GM12878 (cell line): Measurements from ENCODE around the gene RASAL2. TPM values are rescaled to one million over a fixed set of nuclear protein-coding genes. Genes with fewer than 3 reads are reported as not detected.

Experiments
- ATAC-seq: fragments of 200-7000 bp; cut with Tn5 transposase; 3 replicates; pipeline ENCODE4 v1.9.1; 2020; ENCODE audit warnings: mild to moderate bottlenecking, moderate library complexity
- BruUV-seq: library from RNA; stranded (reverse); fragments of 400-500 nt; replicated peaks from 2 replicates; lab custom pipeline; 2021; lab: Mats Ljungman, UMichigan
- CTCF ChIA-PET: fragments of 300-600 bp; sonication (Branson Sonifier 250); formaldehyde crosslinking; extraction: SDS; loops from one replicate; lab custom pipeline; 2021; ENCODE audit warnings: inconsistent platforms; lab: Yijun Ruan, JAX
- POLR2A ChIA-PET: fragments of 350-600 bp; formaldehyde crosslinking; extraction: SDS; loops from one replicate; lab custom pipeline; 2021; ENCODE audit warnings: inconsistent platforms; lab: Charles Lee
- RAD21 ChIA-PET: fragments of 300-600 bp; sonication (Branson Sonifier 250); formaldehyde crosslinking; loops from one replicate; lab custom pipeline; 2023; ENCODE audit warnings: antibody characterized with exemption; ENCODE audit not compliant: unreplicated experiment; lab: Charles Lee
- SMC1A ChIA-PET: fragments of 300-600 bp; sonication (Branson Sonifier 250); formaldehyde crosslinking; loops from one replicate; lab custom pipeline; 2023; ENCODE audit not compliant: unreplicated experiment, uncharacterized antibody; lab: Charles Lee
- DNase-seq: peaks from one replicate; pipeline ENCODE4 v3.0.0-alpha.2; 2011; ENCODE audit warnings: low read depth, low spot score
- FAIRE-seq: peaks from 3 replicates; lab custom pipeline; 2011; peaks lifted over from hg19 to GRCh38; lab: Jason Lieb, UNC
- H2AFZ ChIP-seq: 2 replicates; pipeline ENCODE4 v1.6.0; 2011; ENCODE audit warnings: low read depth, low read length, control low read depth; ENCODE audit not compliant: control insufficient read depth
- H3K27ac ChIP-seq: 2 replicates; pipeline ENCODE4 v1.5.1; 2011; ENCODE audit warnings: control low read depth; ENCODE audit not compliant: control insufficient read depth, insufficient read depth
- H3K27me3 ChIP-seq, 2 experiments: replicated peaks in 1 of 2; 2 replicates each; pipeline versions ENCODE4 v1.6.0 to v1.6.1; 2011; ENCODE audit warnings: low read length in 1 of 2; ENCODE audit not compliant: control insufficient read depth in 2 of 2, insufficient read depth in 2 of 2
- H3K36me3 ChIP-seq, 2 experiments: 2 replicates each; pipeline ENCODE4 v1.5.1; 2011; ENCODE audit warnings: low read length in 1 of 2; ENCODE audit not compliant: control insufficient read depth in 2 of 2, insufficient read depth in 2 of 2
- H3K4me1 ChIP-seq: 2 replicates; pipeline ENCODE4 v1.6.1; 2011; ENCODE audit warnings: mild to moderate bottlenecking, low read length, moderate library complexity, mixed read lengths; ENCODE audit not compliant: control insufficient read depth, insufficient read depth
- H3K4me2 ChIP-seq: 2 replicates; pipeline ENCODE4 v1.6.0; 2011; ENCODE audit warnings: control low read depth; ENCODE audit not compliant: control insufficient read depth, insufficient read depth
- H3K4me3 ChIP-seq: fragments of 200-600 bp; sonication (generic); 2 replicates; pipeline ENCODE4 v1.5.1; 2016
- H3K79me2 ChIP-seq: 2 replicates; pipeline ENCODE4 v1.6.0; 2011; ENCODE audit warnings: low read length; ENCODE audit not compliant: control insufficient read depth, insufficient read depth
- H3K9ac ChIP-seq: 2 replicates; pipeline ENCODE4 v1.8.0; 2011; ENCODE audit warnings: low read length, control low read depth, mixed read lengths; ENCODE audit not compliant: control insufficient read depth, insufficient read depth
- H3K9me3 ChIP-seq: replicated peaks from 3 replicates; pipeline ENCODE4 v1.5.1; 2011; ENCODE audit warnings: mild to moderate bottlenecking, low read length; ENCODE audit not compliant: control insufficient read depth, insufficient read depth
- H4K20me1 ChIP-seq: 2 replicates; pipeline ENCODE4 v1.6.0; 2011; ENCODE audit not compliant: control insufficient read depth, insufficient read depth
- ATF7 ChIP-seq: fragments of 450-650 bp; IDR thresholded peaks from 2 replicates; pipeline ENCODE4 v1.6.1; 2016; ENCODE audit warnings: low read depth, mild to moderate bottlenecking
- BACH1 ChIP-seq: fragments of 450-650 bp; IDR thresholded peaks from 2 replicates; pipeline ENCODE4 v1.6.1; 2017; ENCODE audit warnings: mild to moderate bottlenecking, borderline replicate concordance
- CHD4 ChIP-seq: fragments of 200-600 bp; sonication (generic); IDR thresholded peaks from 2 replicates; pipeline ENCODE4 v1.6.1; 2016; ENCODE audit warnings: mild to moderate bottlenecking
- HCFC1 ChIP-seq: fragments of 150-350 bp; IDR thresholded peaks from 2 replicates; pipeline ENCODE4 v1.6.1; 2014; ENCODE audit warnings: low read length
- HDAC2 ChIP-seq: fragments of 200-600 bp; sonication (generic); IDR thresholded peaks from 2 replicates; pipeline ENCODE4 v1.6.1; 2017
- JUNB ChIP-seq: IDR thresholded peaks from 2 replicates; pipeline ENCODE4 v1.6.1; 2016; ENCODE audit warnings: antibody characterized with exemption, mild to moderate bottlenecking
- KDM1A ChIP-seq: fragments of 200-600 bp; sonication (generic); IDR thresholded peaks from 2 replicates; pipeline ENCODE4 v1.6.1; 2016; ENCODE audit warnings: borderline replicate concordance
- WGBS: methylation state at CpG from one replicate; pipeline ENCODE4 v1.1.6; 2016; ENCODE audit warnings: low lambda C conversion rate; ENCODE audit not compliant: insufficient replicate concordance, insufficient coverage; ENCODE audit errors: missing lambda C conversion rate; 5-methylcytosine and 5-hydroxymethylcytosine counted together
- in situ Hi-C: fragments of 300-500 bp; cut with MboI; formaldehyde crosslinking; loops from 9 replicates; pipeline ENCODE4 v1.14.3; 2018; ENCODE audit warnings: mixed read lengths
- intact Hi-C: fragments of 100-400 bp; cut with micrococcal nuclease; formaldehyde crosslinking; loops from one replicate; pipeline ENCODE4 v1.14.2; 2022; ENCODE audit not compliant: unreplicated experiment
- polyA plus RNA-seq, 11 experiments: library from polyadenylated mRNA; depleted of rRNA in 4 of 11; unstranded in 6 of 11; stranded (reverse) in 5 of 11; fragments of >200 nt; fragmentation: Nextera tagmentation in 4 of 11; fragmentation: Illumina TruSeq in 1 of 11; extraction: Ambion mirVana in 4 of 11; extraction: Trizol in 1 of 11; gene quantifications; 1 replicate in 1 of 11; 2 replicates in 10 of 11; pipeline versions ENCODE4 v1.2.1 to v1.2.3, GENCODE V29; 2011 to 2016; ENCODE audit warnings: inconsistent platforms in 2 of 11, missing spikeins in 2 of 11, low read depth in 1 of 11
- total RNA-seq, 4 experiments: library from RNA; depleted of rRNA in 3 of 4; stranded (reverse); fragments of >200 nt in 3 of 4; fragmentation: Illumina TruSeq in 1 of 4; extraction: Trizol in 1 of 4; gene quantifications; 2 replicates each; pipeline versions ENCODE4 v1.2.1 to v1.2.3, GENCODE V29; 2013 to 2021
- TF ChIP-seq, protein P1 (sequence below): IDR thresholded peaks from 2 replicates; pipeline ENCODE4 v1.6.1; 2011; ENCODE audit warnings: borderline replicate concordance, low read depth, mild to moderate bottlenecking, moderate library complexity, low read length; ENCODE audit not compliant: insufficient read depth, poor library complexity, severe bottlenecking
- TF ChIP-seq, protein P2 (sequence below): fragments of 450-650 bp; IDR thresholded peaks from 2 replicates; pipeline ENCODE4 v1.6.1; 2017; ENCODE audit warnings: mild to moderate bottlenecking
- TF ChIP-seq, protein P3 (sequence below): fragments of 450-650 bp; conservative IDR thresholded peaks from 2 replicates; pipeline ENCODE4 v1.6.1; 2017; ENCODE audit warnings: mild to moderate bottlenecking, moderate library complexity
- TF ChIP-seq, protein P4 (sequence below): IDR thresholded peaks from 2 replicates; pipeline ENCODE4 v1.6.1; 2011; ENCODE audit warnings: borderline replicate concordance, low read depth, mild to moderate bottlenecking, moderate library complexity, mixed read lengths, low read length; ENCODE audit not compliant: insufficient read depth; ENCODE audit errors: extremely low read length
- TF ChIP-seq, protein P5 (sequence below): fragments of 450-650 bp; IDR thresholded peaks from 2 replicates; pipeline ENCODE4 v1.6.1; 2017; ENCODE audit warnings: mild to moderate bottlenecking, moderate library complexity

RASAL2 gene
- total and polyA plus RNA-seq, 10 of the 15 experiments (the other 5 are each of a cell fraction or from before 2014, with no cell fraction given), result 0.02 to 6.9 (median 0.17) TPM; not detected in 1

DNA sequence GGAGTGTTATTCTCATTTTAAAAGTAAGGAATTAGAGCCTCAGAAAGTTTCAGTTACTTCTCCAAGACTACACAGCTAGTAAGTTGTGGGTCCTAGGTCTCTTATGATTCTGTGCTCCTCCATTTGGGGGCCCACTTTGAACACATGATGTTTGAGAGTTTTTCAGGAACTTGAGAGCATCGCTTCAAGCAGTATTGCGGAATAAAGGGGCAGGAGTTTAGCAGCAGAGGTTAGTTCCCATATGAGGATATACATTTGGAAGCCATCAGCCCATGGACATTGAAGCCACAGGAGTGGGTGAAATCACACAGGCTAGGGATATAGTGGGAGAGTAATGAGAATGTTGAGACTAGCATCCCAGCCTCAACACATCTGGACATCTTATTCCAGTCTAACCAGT lies 143.2 kb downstream of the RASAL2 start (continued):
- TF ChIP-seq, protein P1, sequence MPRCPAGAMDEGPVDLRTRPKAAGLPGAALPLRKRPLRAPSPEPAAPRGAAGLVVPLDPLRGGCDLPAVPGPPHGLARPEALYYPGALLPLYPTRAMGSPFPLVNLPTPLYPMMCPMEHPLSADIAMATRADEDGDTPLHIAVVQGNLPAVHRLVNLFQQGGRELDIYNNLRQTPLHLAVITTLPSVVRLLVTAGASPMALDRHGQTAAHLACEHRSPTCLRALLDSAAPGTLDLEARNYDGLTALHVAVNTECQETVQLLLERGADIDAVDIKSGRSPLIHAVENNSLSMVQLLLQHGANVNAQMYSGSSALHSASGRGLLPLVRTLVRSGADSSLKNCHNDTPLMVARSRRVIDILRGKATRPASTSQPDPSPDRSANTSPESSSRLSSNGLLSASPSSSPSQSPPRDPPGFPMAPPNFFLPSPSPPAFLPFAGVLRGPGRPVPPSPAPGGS, result no peak
- no peak for TF ChIP-seq HCFC1
- no peak for TF ChIP-seq JUNB
- TF ChIP-seq, all 136 proteins: peak for 0

DNA sequence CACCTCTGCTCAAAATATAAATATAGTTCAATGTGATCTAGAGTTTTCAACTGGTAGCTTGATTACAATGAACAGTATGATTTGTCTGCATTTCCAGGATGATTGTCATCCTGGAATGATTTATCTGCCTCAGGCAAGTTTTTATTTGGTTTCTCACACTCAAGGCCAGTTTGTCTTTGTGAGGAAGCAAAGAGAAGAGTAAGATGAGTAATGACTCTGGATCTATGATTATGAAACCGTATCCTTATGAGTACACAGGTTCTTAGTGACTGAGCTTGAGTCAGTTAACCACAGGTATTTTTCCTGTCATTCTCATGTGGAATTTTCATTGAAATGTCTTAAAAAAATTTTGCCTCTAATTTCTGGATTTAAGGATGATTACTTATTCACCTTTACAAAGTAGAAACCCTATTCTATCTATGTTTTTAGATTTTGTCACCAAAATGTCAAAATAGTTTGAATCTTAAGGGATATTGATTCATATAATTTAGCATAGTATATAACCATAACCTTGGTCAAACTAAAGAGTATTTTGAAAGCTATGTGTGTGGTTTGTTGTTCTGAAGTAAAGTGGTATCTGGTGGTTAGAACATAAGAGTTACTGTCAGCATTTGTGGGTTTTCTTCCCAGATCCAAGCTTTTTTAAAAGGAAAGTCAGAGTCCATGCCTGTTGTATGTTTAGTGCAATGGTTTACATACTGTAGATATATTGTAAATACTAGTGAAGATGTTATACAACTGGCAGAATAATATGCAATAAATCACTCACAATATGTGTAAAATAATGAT lies 145.0 kb downstream of the RASAL2 start:
- WGBS, result 0% methylated on average over 1 of the region's 1 CpG
- Histone ChIP-seq H4K20me1 (no peaks in the 10 kb centered on the region), H2AFZ (no peak overlapping the region), H3K27me3 (no peaks in the 10 kb centered on the region), H3K9me3 (no peaks in the 10 kb centered on the region), H3K4me2 (no peak overlapping the region), H3K79me2 (no peaks in the 10 kb centered on the region), H3K27ac (no peak overlapping the region), H3K36me3 (no peaks in the 10 kb centered on the region), H3K4me1 (no peaks in the 10 kb centered on the region), H3K4me3 (no peak overlapping the region), H3K9ac (no peak overlapping the region)
- ATAC-seq, result no peak
- ChIA-PET SMC1A (no interaction called here), POLR2A (no interaction called here), RAD21 (no interaction called here), CTCF (no interaction called here)
- in situ Hi-C loops (no loop called here), intact Hi-C loops (no loop called here)
- DNase-seq, result no peak
- no TSS peak for BruUV-seq
- FAIRE-seq, result no peak
- TF ChIP-seq, protein P2, sequence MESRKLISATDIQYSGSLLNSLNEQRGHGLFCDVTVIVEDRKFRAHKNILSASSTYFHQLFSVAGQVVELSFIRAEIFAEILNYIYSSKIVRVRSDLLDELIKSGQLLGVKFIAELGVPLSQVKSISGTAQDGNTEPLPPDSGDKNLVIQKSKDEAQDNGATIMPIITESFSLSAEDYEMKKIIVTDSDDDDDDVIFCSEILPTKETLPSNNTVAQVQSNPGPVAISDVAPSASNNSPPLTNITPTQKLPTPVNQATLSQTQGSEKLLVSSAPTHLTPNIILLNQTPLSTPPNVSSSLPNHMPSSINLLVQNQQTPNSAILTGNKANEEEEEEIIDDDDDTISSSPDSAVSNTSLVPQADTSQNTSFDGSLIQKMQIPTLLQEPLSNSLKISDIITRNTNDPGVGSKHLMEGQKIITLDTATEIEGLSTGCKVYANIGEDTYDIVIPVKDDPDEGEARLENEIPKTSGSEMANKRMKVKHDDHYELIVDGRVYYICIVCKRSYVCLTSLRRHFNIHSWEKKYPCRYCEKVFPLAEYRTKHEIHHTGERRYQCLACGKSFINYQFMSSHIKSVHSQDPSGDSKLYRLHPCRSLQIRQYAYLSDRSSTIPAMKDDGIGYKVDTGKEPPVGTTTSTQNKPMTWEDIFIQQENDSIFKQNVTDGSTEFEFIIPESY, result no peak
- TF ChIP-seq CHD4 (no peak), HDAC2 (no peak), ATF7 (no peak), BACH1 (no peak), KDM1A (no peak)
- TF ChIP-seq, protein P3, sequence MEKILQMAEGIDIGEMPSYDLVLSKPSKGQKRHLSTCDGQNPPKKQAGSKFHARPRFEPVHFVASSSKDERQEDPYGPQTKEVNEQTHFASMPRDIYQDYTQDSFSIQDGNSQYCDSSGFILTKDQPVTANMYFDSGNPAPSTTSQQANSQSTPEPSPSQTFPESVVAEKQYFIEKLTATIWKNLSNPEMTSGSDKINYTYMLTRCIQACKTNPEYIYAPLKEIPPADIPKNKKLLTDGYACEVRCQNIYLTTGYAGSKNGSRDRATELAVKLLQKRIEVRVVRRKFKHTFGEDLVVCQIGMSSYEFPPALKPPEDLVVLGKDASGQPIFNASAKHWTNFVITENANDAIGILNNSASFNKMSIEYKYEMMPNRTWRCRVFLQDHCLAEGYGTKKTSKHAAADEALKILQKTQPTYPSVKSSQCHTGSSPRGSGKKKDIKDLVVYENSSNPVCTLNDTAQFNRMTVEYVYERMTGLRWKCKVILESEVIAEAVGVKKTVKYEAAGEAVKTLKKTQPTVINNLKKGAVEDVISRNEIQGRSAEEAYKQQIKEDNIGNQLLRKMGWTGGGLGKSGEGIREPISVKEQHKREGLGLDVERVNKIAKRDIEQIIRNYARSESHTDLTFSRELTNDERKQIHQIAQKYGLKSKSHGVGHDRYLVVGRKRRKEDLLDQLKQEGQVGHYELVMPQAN, result no peak
- TF ChIP-seq, protein P4, sequence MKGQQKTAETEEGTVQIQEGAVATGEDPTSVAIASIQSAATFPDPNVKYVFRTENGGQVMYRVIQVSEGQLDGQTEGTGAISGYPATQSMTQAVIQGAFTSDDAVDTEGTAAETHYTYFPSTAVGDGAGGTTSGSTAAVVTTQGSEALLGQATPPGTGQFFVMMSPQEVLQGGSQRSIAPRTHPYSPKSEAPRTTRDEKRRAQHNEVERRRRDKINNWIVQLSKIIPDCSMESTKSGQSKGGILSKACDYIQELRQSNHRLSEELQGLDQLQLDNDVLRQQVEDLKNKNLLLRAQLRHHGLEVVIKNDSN, result no peak
- TF ChIP-seq, protein P5, sequence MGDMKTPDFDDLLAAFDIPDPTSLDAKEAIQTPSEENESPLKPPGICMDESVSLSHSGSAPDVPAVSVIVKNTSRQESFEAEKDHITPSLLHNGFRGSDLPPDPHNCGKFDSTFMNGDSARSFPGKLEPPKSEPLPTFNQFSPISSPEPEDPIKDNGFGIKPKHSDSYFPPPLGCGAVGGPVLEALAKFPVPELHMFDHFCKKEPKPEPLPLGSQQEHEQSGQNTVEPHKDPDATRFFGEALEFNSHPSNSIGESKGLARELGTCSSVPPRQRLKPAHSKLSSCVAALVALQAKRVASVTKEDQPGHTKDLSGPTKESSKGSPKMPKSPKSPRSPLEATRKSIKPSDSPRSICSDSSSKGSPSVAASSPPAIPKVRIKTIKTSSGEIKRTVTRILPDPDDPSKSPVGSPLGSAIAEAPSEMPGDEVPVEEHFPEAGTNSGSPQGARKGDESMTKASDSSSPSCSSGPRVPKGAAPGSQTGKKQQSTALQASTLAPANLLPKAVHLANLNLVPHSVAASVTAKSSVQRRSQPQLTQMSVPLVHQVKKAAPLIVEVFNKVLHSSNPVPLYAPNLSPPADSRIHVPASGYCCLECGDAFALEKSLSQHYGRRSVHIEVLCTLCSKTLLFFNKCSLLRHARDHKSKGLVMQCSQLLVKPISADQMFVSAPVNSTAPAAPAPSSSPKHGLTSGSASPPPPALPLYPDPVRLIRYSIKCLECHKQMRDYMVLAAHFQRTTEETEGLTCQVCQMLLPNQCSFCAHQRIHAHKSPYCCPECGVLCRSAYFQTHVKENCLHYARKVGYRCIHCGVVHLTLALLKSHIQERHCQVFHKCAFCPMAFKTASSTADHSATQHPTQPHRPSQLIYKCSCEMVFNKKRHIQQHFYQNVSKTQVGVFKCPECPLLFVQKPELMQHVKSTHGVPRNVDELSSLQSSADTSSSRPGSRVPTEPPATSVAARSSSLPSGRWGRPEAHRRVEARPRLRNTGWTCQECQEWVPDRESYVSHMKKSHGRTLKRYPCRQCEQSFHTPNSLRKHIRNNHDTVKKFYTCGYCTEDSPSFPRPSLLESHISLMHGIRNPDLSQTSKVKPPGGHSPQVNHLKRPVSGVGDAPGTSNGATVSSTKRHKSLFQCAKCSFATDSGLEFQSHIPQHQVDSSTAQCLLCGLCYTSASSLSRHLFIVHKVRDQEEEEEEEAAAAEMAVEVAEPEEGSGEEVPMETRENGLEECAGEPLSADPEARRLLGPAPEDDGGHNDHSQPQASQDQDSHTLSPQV, result no peak
